LNCaP clone FGC (cell line): ENCODE results near the gene STK40.

Experiments
- DNase-seq: peaks from one replicate; pipeline ENCODE4 v3.0.0-alpha.2; 2011; ENCODE audit warnings: low read depth
- H3K4me3 ChIP-seq: 2 replicates; pipeline ENCODE4 v1.5.1; 2011; ENCODE audit warnings: mild to moderate bottlenecking, low read depth, low read length, control low read depth
- TF ChIP-seq, protein P1 (sequence below): IDR thresholded peaks from 2 replicates; pipeline ENCODE4 v1.5.1; 2012; ENCODE audit warnings: mild to moderate bottlenecking; ENCODE audit not compliant: control insufficient read depth, insufficient read depth; ENCODE audit errors: extremely low read depth

Gene STK40

DNA sequence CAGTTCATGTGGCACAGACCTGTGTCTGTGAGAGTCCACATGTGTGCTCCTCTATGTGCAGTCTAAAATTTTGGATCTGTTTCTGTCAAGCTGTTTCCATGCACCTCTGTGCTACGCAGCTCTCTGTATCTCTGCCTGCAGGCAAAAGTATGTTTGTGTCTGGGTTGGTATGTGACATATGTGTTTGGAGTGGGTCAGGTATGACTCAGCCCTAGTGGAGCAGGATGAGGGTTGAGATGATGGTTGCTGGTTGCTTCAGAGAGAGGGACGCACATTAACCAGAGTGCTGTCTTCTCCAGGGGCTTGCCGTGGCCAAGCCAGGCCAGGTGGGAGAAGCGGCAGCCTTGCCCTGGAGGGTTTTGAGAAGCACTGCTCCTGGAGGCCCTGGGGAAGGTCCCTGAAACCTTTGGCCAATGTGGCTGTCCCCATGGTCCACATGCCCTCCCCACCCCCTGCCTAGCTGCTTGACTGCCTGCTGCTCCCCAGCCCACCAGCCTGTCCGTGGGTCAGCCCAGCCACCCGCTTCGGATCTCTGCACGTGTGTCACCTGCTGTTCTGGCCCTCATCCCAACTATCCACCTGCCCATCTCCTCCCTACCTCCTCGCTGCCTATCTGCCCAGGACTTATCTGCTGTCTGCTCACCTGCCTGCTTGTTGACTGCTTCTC, 58.2 kb downstream of the STK40 start:
- H3K4me3 ChIP-seq: no peak overlapping the region
- DNase-seq: no peak
- TF ChIP-seq, protein P1, sequence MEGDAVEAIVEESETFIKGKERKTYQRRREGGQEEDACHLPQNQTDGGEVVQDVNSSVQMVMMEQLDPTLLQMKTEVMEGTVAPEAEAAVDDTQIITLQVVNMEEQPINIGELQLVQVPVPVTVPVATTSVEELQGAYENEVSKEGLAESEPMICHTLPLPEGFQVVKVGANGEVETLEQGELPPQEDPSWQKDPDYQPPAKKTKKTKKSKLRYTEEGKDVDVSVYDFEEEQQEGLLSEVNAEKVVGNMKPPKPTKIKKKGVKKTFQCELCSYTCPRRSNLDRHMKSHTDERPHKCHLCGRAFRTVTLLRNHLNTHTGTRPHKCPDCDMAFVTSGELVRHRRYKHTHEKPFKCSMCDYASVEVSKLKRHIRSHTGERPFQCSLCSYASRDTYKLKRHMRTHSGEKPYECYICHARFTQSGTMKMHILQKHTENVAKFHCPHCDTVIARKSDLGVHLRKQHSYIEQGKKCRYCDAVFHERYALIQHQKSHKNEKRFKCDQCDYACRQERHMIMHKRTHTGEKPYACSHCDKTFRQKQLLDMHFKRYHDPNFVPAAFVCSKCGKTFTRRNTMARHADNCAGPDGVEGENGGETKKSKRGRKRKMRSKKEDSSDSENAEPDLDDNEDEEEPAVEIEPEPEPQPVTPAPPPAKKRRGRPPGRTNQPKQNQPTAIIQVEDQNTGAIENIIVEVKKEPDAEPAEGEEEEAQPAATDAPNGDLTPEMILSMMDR: no peak

DNA sequence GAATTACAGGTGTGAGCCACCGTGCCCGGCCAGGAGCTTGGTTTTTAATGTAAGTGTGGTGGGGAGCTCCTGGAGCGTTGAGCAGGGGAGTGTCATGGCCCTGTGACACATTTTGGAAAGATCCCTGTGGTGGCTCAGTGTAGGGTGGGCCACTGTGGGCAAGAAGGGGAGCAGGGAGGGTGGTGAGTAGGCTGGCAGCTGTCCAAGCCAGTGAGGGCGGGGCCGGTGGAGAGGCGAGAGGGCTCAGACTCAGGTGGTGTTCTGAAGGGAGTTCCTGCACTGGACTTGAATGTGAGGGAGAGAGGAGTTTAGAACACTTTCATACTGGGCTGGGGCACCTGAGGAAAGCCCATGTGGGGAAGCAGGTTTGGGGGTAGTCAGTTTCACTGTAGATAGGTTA, 59.2 kb downstream of the STK40 start:
- H3K4me3 ChIP-seq: no peak overlapping the region
- TF ChIP-seq, protein P1: no peak
- DNase-seq: no peak

DNA sequence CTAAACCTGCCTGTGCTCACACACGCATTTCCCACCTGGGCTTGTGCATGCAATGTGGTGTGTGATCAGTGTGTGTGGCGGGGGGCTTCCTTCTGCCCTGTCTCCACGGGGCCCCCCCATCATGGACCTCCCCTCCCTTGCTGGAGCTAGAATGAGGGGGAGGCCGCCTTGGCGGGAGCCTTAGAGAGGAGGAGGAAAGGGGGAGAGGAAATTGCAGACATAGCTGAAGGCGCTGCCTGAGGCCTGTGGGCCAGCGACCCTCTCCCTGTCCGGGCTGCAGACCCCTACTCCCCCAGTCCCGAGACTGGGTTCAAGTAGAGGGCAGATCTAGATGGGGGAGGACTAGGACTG, 61.4 kb downstream of the STK40 start:
- peak overlapping the region; percentile 49 for H3K4me3 ChIP-seq
- no peak for DNase-seq
- TF ChIP-seq, protein P1: no peak

DNA sequence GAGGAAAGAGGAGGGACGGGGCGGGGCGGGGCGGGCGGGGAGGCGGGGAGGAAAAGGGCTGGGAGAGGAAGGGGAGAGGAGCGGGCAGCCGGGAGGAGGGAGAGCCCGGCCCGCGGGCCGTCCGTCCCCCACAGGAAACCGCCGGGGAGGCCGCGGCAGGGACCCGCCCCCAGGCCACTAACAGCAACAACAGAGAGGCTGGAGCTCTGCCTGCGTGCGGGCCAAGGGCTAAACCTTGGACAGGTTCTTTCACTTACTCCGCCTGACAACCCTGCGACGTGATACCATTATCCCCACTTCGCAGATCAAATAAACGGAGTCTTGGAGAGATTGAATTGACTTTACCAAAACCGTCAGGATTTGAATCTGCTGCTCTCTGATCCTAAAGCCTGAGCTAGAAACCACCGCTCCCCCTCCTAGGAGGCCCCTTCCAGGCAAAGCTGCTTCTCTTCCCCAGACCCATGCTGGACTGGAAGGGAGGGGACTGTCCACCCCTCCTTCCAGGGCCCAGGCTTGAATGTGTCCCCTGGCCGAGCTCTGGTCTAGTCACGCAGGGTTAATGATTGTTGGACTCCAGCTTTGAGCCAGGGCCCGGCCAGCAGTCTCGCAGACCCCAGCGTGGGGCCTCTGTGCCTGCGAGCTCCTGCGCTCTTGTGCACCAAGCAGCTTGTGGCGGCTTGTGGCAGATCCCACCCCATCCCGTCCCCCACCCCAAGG, 61.9 kb downstream of the STK40 start, which contains the start of gene EVA1B:
TSS of gene EVA1B (minus strand) at position 10 of the 717 bp plus-strand sequence. CDS start 608 bp downstream, outside the sequence.
- DNase-seq: no peak

DNA sequence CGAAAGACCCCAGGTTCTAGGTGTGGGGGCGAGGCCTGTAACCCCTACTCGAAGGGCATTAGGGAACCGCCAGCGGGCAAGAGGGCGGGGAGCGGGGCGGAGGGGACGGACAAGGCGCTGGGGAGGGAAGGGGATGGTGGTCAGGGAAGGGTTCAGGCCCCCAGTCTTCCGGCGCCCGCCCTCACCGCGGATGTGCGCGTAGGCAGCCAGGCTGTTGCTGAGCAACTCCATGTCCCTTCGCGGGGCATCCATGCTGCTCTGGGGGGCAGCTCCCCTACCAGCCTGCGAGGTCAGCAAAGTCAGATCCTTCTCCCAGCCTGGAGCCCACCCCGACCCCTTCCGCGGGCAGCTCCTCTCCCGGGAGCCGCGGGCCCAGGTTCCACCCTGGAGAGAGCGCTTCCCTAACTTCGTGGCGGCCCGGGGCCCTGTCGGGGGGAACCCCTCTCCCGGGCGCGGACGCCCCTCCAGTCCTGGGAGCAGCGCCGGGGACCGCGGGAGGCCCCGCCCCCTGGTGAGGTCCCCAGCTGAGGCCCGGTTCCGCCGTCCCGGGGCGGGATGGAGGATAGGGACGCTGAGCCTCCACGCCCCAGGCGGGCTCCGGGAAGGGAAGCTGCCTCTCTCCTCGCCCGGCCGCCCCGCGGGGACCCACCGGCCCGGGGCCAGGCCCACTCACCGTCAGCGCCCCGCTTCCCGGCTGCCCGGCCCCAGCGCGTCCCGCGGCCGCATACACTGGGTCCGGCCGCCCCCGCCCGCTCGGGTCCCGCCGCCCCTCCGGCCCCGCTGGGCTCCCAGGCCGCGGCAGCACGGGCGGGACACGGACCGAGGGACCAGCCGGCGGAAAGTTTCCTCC, 62.7 kb downstream of the STK40 start:
- peak overlapping the region; percentile 57 for H3K4me3 ChIP-seq
- DNase-seq: no peak
- TF ChIP-seq, protein P1: no peak

More for the DNA sequence above, 61.9 kb downstream of the STK40 start, which contains the start of gene EVA1B:
- peak within 1 kb of the TSS; percentile 57 for H3K4me3 ChIP-seq
- TF ChIP-seq, protein P1: no peak

DNA sequence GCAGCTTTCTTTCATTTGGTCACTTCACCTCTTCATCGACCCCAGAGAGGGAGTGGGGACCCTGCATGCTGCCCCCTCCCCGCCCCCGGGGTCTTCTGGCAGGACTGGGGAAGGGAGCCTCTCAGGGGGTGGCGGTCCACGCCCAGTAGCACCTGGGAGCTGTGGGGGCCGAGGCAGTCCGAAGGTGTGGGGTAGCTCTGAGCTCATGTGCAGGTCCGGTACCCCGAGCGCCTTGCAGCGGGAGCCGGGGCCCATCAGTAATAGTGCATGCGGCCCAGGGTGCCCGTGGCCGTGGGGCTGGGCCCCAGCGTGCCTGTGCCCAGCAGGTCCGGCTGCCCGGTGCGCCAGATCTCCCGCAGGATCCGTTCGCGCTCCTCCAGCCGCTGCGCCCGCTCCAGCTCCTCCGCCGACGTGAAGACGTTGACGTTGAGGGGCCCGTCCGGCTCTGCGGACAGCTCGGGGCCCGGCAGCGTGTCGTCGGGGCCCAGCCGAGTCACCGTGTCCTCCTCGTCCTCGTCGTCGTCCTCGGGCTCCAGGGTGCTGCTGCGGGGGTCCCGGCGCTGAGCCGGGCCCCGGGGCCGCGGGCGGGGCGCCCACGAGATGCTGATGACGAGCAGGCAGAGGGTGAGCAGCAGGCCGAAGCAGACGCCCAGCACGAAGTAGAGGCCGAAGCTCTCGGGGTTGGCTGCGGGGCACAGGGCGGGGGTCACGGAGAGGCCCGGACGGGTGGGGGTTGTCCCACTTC, 63.5 kb downstream of the STK40 start:
- DNase-seq: no peak
- H3K4me3 ChIP-seq: no peak overlapping the region
- TF ChIP-seq, protein P1: no peak
